ENCODE results near the gene CCDC92.

DNA sequence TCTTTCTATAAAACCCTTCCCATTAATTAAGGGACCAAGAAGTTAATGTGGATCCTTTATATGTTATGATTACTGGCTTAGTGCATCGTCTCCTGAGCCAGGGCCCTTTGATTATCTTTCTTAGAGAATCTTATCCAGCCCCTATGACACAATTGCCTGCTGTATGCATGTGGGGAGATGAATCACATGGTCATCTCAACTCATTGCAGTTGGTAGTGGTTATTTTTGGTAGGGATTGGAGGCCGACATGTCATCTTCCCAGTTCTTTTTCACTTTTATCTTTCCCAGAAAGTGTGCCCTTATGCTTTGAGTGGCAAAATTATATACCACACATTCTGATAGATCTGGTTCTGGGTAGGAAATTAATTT, 26.3 kb upstream of the CCDC92 start:
- TF ChIP-seq, protein P1, sequence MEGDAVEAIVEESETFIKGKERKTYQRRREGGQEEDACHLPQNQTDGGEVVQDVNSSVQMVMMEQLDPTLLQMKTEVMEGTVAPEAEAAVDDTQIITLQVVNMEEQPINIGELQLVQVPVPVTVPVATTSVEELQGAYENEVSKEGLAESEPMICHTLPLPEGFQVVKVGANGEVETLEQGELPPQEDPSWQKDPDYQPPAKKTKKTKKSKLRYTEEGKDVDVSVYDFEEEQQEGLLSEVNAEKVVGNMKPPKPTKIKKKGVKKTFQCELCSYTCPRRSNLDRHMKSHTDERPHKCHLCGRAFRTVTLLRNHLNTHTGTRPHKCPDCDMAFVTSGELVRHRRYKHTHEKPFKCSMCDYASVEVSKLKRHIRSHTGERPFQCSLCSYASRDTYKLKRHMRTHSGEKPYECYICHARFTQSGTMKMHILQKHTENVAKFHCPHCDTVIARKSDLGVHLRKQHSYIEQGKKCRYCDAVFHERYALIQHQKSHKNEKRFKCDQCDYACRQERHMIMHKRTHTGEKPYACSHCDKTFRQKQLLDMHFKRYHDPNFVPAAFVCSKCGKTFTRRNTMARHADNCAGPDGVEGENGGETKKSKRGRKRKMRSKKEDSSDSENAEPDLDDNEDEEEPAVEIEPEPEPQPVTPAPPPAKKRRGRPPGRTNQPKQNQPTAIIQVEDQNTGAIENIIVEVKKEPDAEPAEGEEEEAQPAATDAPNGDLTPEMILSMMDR (CRISPR knock-in tag; IDR thresholded peaks at IDR 0.05), result no peak
- no peak for TF ChIP-seq CEBPB (IDR thresholded peaks at IDR 0.05; ENCODE audit: borderline replicate concordance, low read depth, low read length)
- TF ChIP-seq, protein P2, sequence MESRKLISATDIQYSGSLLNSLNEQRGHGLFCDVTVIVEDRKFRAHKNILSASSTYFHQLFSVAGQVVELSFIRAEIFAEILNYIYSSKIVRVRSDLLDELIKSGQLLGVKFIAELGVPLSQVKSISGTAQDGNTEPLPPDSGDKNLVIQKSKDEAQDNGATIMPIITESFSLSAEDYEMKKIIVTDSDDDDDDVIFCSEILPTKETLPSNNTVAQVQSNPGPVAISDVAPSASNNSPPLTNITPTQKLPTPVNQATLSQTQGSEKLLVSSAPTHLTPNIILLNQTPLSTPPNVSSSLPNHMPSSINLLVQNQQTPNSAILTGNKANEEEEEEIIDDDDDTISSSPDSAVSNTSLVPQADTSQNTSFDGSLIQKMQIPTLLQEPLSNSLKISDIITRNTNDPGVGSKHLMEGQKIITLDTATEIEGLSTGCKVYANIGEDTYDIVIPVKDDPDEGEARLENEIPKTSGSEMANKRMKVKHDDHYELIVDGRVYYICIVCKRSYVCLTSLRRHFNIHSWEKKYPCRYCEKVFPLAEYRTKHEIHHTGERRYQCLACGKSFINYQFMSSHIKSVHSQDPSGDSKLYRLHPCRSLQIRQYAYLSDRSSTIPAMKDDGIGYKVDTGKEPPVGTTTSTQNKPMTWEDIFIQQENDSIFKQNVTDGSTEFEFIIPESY (CRISPR knock-in tag; IDR thresholded peaks at IDR 0.05), result no peak
- no peak for TF ChIP-seq ZZZ3 (CRISPR knock-in tag; IDR thresholded peaks at IDR 0.05; ENCODE audit: borderline replicate concordance)
- TF ChIP-seq ZBTB42 (CRISPR knock-in tag; IDR thresholded peaks at IDR 0.05), result no peak
- TF ChIP-seq, protein P3, sequence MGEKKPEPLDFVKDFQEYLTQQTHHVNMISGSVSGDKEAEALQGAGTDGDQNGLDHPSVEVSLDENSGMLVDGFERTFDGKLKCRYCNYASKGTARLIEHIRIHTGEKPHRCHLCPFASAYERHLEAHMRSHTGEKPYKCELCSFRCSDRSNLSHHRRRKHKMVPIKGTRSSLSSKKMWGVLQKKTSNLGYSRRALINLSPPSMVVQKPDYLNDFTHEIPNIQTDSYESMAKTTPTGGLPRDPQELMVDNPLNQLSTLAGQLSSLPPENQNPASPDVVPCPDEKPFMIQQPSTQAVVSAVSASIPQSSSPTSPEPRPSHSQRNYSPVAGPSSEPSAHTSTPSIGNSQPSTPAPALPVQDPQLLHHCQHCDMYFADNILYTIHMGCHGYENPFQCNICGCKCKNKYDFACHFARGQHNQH (CRISPR knock-in tag; IDR thresholded peaks at IDR 0.05), result no peak
- TF ChIP-seq TCF7L2 (IDR thresholded peaks at IDR 0.05; ENCODE audit: low read depth, low read length), result no peak

Data from HepG2 (cell line).